ENCODE data around the gene LRRC59.
"Not testable (repeated sequence)": the region's sequence is repeated elsewhere in the genome, so short reads cannot be mapped to it uniquely, and the experiment has no call there.

- TF ChIP-seq, protein P1, sequence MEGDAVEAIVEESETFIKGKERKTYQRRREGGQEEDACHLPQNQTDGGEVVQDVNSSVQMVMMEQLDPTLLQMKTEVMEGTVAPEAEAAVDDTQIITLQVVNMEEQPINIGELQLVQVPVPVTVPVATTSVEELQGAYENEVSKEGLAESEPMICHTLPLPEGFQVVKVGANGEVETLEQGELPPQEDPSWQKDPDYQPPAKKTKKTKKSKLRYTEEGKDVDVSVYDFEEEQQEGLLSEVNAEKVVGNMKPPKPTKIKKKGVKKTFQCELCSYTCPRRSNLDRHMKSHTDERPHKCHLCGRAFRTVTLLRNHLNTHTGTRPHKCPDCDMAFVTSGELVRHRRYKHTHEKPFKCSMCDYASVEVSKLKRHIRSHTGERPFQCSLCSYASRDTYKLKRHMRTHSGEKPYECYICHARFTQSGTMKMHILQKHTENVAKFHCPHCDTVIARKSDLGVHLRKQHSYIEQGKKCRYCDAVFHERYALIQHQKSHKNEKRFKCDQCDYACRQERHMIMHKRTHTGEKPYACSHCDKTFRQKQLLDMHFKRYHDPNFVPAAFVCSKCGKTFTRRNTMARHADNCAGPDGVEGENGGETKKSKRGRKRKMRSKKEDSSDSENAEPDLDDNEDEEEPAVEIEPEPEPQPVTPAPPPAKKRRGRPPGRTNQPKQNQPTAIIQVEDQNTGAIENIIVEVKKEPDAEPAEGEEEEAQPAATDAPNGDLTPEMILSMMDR (IDR thresholded peaks at IDR 0.05; ENCODE audit: poor library complexity) = not testable (repeated sequence)
- not testable (repeated sequence) for TF ChIP-seq EZH2 (IDR thresholded peaks at IDR 0.05; ENCODE audit: borderline replicate concordance); EZH2phosphoT487 (IDR thresholded peaks at IDR 0.05; ENCODE audit: low read depth, severe bottlenecking, unreplicated experiment)
These were observed 22.3 kb upstream of the LRRC59 start for GRCh38 chr17:50419577-50419976.
